Prostate gland (tissue), 2 donors: ENCODE results near the gene PCDHGA8.

Experiments
- POLR2A ChIP-seq: fragments of 450-650 bp; IDR thresholded peaks from one replicate; pipeline ENCODE4 v1.6.1; 2016; ENCODE audit warnings: antibody characterized with exemption, mild to moderate bottlenecking
- TF ChIP-seq, protein P1 (sequence below), 4 experiments: fragments of 200-600 bp in 2 of 4; fragments of 450-650 bp in 2 of 4; sonication (generic) in 2 of 4; IDR thresholded peaks; 1 replicate in 3 of 4; 2 replicates in 1 of 4; pipeline ENCODE4 v1.5.1; 2016 to 2019; ENCODE audit warnings: antibody characterized with exemption in 4 of 4, mild to moderate bottlenecking in 2 of 4, moderate library complexity in 2 of 4

DNA sequence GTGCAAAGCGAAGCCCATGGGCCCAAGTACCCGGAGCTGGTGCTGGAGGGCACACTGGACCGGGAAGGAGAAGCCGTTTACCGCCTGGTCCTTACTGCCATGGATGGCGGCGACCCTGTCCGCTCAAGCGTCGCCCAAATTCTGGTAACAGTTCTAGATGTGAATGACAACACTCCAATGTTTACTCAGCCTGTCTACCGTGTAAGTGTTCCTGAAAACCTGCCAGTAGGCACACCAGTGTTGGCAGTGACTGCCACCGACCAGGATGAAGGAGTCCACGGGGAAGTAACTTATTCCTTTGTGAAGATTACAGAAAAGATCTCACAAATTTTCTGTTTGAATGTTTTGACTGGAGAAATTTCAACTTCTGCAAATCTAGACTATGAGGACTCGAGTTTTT, 17.8 kb upstream of the PCDHGA8 start:
- TF ChIP-seq, protein P1, sequence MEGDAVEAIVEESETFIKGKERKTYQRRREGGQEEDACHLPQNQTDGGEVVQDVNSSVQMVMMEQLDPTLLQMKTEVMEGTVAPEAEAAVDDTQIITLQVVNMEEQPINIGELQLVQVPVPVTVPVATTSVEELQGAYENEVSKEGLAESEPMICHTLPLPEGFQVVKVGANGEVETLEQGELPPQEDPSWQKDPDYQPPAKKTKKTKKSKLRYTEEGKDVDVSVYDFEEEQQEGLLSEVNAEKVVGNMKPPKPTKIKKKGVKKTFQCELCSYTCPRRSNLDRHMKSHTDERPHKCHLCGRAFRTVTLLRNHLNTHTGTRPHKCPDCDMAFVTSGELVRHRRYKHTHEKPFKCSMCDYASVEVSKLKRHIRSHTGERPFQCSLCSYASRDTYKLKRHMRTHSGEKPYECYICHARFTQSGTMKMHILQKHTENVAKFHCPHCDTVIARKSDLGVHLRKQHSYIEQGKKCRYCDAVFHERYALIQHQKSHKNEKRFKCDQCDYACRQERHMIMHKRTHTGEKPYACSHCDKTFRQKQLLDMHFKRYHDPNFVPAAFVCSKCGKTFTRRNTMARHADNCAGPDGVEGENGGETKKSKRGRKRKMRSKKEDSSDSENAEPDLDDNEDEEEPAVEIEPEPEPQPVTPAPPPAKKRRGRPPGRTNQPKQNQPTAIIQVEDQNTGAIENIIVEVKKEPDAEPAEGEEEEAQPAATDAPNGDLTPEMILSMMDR (IDR thresholded peaks at IDR 0.05) = no peak
- TF ChIP-seq POLR2A = no peak
